Cardiac muscle cell (in vitro differentiated cells and primary cell): Measurements from ENCODE around the gene ARHGEF7. TPM values are rescaled to one million over a fixed set of nuclear protein-coding genes. Genes with fewer than 3 reads are reported as not detected.

ENCODE experiments used
- DNase-seq, 2 donors: peaks; one replicate each; pipeline versions ENCODE4 v3.0.0 to v3.0.0-alpha.2; 2010 to 2017; ENCODE audit warnings: low read depth in 1 of 2, low spot score in 1 of 2
- H3K27ac ChIP-seq: fragments of 200-600 bp; sonication (generic); 2 replicates; pipeline ENCODE4 v1.5.1; 2016
- H3K27me3 ChIP-seq: fragments of 200-600 bp; sonication (generic); 2 replicates; pipeline ENCODE4 v1.6.0; 2016; ENCODE audit warnings: control low read depth
- H3K36me3 ChIP-seq: fragments of 200-600 bp; sonication (generic); 2 replicates; pipeline ENCODE4 v1.5.1; 2016; ENCODE audit warnings: control low read depth
- H3K4me1 ChIP-seq: fragments of 200-600 bp; sonication (generic); 2 replicates; pipeline ENCODE4 v1.8.1; 2017; ENCODE audit warnings: low read depth, mild to moderate bottlenecking, mixed run types
- H3K4me3 ChIP-seq: fragments of 200-600 bp; sonication (generic); 2 replicates; pipeline ENCODE4 v1.5.1; 2016; ENCODE audit warnings: mild to moderate bottlenecking
- H3K9me3 ChIP-seq: fragments of 200-600 bp; sonication (generic); 2 replicates; pipeline ENCODE4 v1.5.1; 2017; ENCODE audit warnings: low read depth, mild to moderate bottlenecking, control low read depth
- CTCF ChIP-seq: IDR thresholded peaks from 2 replicates; pipeline ENCODE4 v1.5.1; 2012; ENCODE audit warnings: low read depth, mild to moderate bottlenecking, low read length
- polyA plus RNA-seq: library from polyadenylated mRNA; unstranded; fragments of >200 nt; fragmentation: Nextera tagmentation; extraction: Ambion mirVana; gene quantifications from 2 replicates; pipeline ENCODE4 v1.2.1, GENCODE V29; 2016
- total RNA-seq: library from RNA; depleted of rRNA; stranded (reverse); fragments of >200 nt; gene quantifications from 2 replicates; pipeline ENCODE4 v1.2.3, GENCODE V29; 2016

ARHGEF7 gene
- total and polyA plus RNA-seq, 2 experiments from 2014 or later: 20.4 to 32.3 TPM

GRCh38 chr13:111228262-111229144, 113.4 kb downstream of the ARHGEF7 start:
- no peaks in the 10 kb centered on the region for H3K27me3 ChIP-seq
- H3K27ac ChIP-seq: no peak overlapping the region
- no peaks in the 10 kb centered on the region for H3K36me3 ChIP-seq
- no peak for TF ChIP-seq CTCF
- H3K9me3 ChIP-seq: no peaks in the 10 kb centered on the region
- H3K4me3 ChIP-seq: no peak overlapping the region
- H3K4me1 ChIP-seq: peaks cover 6% of the 10 kb centered on the region
- no peak for DNase-seq

GRCh38 chr13:111230385-111230930, 115.3 kb downstream of the ARHGEF7 start:
- DNase-seq: peak in 1 of 2 donors; percentile 22
- Histone ChIP-seq H3K4me3 (no peak overlapping the region), H3K9me3 (no peaks in the 10 kb centered on the region), H3K36me3 (no peaks in the 10 kb centered on the region), H3K4me1 (peaks cover 6% of the 10 kb centered on the region), H3K27me3 (no peaks in the 10 kb centered on the region), H3K27ac (no peak overlapping the region)
- TF ChIP-seq CTCF: no peak

GRCh38 chr13:111232191-111232590, 117.1 kb downstream of the ARHGEF7 start:
- H3K9me3 ChIP-seq: no peaks in the 10 kb centered on the region
- H3K36me3 ChIP-seq: no peaks in the 10 kb centered on the region
- no peak overlapping the region for H3K4me3 ChIP-seq
- H3K27me3 ChIP-seq: no peaks in the 10 kb centered on the region
- no peak overlapping the region for H3K27ac ChIP-seq
- no peak for TF ChIP-seq CTCF
- no peak for DNase-seq
- H3K4me1 ChIP-seq: peaks cover 6% of the 10 kb centered on the region

- H3K4me1 ChIP-seq: peaks cover 6% of the 10 kb centered on the region
- no peak overlapping the region for H3K4me3 ChIP-seq
- no peak for TF ChIP-seq CTCF
- H3K9me3 ChIP-seq: no peaks in the 10 kb centered on the region
- DNase-seq: no peak
- no peaks in the 10 kb centered on the region for H3K27me3 ChIP-seq
- H3K36me3 ChIP-seq: peaks cover 4% of the 10 kb centered on the region
- H3K27ac ChIP-seq: no peak overlapping the region
These were observed 118.0 kb downstream of the ARHGEF7 start for GRCh38 chr13:111233080-111233479.

GRCh38 chr13:111239764-111240670, 124.9 kb downstream of the ARHGEF7 start:
- H3K36me3 ChIP-seq: peaks cover 17% of the 10 kb centered on the region
- no peak for DNase-seq
- no peak for TF ChIP-seq CTCF
- no peaks in the 10 kb centered on the region for H3K27me3 ChIP-seq
- H3K4me1 ChIP-seq: no peaks in the 10 kb centered on the region
- H3K9me3 ChIP-seq: no peaks in the 10 kb centered on the region
- no peak overlapping the region for H3K27ac ChIP-seq
- H3K4me3 ChIP-seq: no peak overlapping the region
